Stimulated activated CD4-positive, alpha-beta T cell treated with anti-CD3 and anti-CD28 coated beads, Interleukin-4, amount 100 ng/mL, for 24 hours (primary cell): ENCODE results near the gene P2RY4.
"Not testable (repeated sequence)": the region's sequence is repeated elsewhere in the genome, so short reads cannot be mapped to it uniquely, and the experiment has no call there.

ENCODE experiments used
- DNase-seq: peaks from one replicate; pipeline ENCODE4 v3.0.0-alpha.2; 2020

The P2RY4 gene

DNA sequence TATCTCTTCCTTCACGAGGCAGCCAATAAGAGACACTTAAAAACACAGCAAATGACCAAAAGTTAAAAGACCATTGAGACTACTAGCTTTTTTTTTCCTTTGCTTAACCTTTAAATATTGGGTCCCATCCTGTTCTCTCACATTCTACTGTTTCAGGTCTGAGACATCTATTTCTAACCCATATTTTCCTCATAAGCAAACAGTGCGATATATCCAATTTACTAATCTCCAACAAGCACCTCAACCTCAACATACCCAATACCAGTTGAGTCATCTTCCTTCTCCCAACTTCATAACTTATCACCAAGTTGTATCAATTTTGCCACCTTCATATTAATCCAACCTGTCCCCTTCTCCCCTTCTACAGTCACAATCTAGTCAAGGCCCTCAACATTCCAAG is 18.5 kb downstream of the P2RY4 start:
- no peak for DNase-seq

DNA sequence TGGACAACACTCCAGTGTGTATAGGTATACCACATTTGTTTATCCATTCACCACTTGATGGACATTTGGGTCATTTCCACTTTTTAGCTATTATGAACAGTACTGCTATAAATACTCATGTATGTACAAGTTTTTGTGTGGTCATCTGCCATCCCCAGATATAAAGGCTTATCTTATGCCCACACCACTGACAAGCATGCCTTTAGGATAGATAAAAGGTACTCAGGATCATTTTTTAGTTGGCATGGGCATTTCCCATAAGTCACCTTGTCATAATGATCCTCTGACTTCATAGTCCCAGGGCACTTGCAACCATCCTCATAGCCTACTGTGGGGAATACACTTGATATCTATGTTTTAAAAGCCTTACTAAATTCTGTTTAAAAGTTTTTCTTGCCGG is 19.3 kb downstream of the P2RY4 start:
- DNase-seq: no peak

DNA sequence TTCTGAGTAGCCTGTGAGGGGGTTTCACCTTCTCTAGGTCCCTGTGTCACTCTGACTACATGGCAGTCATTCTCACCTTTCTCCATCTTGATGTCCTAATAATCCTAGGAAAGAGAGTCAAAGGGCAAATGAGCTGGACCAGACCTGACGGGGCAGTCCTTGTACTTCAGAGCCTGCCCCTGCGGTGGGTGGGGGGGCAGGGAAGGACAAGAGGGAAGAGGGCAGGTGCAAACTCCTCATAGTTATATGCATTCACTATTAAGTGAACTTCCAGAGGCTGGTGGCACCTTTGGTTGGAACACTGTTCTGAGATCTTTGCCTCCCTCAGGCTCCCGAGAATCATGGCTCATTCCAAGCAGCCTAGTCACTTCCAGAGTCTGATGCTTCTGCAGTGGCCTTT is 25.6 kb downstream of the P2RY4 start, which contains the start of gene AWAT1:
Gene AWAT1, plus strand, starts transcription at position 301 of the 400 bp plus-strand sequence. Its CDS starts 41 bp downstream, at position 342.
- no peak for DNase-seq

DNA sequence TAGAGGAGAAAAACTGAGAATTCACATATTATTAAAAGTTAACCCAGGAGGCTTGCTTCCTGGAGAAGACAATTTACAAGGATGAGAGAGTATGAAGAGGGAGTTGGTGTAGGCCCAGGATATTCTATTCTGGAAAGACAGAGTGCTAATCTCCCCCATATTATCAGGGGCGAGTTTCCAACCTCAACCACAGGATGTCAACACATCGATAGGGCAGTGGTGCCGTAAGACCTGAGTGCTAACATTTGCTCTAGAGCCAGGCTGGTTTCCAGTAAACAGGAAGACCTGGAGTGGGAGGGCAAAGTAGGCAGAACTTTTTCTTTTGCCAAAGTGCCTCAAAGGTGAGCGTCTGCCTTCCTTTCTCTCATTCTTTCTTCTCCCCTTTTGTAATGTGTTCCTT is 28.3 kb downstream of the P2RY4 start:
- no peak for DNase-seq

DNA sequence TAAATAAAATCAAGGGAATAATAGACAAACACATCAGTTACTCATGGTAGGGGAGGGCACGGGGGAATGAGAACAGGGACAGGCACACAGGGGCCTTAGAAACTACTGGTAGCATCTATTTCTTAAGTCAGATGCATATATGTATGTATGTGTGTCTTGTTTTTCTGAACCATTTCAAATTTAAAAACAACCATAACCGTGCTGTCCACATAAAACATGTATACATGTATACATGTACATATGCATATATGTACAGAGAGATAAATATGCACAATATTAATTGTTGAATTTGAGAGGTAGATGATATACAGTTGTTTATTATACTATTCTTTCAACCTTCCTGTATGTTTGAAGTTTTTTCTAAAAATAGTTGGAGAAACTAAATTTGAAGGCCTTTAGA is 33.3 kb downstream of the P2RY4 start:
- DNase-seq: no peak

DNA sequence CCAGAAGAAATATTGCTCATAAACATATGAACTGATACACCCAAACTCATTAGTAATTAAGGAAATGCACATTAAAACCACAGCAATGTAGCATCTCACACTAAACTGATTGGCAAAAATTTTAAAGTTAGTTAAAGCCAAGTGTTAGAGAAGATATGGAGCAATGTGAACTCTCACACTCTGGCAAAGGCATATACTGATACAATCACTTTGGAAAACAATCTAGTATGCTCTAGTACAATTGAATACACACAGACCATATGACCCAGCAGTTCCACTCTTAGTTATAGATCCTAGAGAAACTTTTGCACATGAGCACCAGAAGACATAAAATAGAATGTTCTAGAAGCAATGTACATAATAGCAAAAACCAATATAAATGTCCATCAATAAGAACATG is 34.0 kb downstream of the P2RY4 start:
- no peak for DNase-seq

DNA sequence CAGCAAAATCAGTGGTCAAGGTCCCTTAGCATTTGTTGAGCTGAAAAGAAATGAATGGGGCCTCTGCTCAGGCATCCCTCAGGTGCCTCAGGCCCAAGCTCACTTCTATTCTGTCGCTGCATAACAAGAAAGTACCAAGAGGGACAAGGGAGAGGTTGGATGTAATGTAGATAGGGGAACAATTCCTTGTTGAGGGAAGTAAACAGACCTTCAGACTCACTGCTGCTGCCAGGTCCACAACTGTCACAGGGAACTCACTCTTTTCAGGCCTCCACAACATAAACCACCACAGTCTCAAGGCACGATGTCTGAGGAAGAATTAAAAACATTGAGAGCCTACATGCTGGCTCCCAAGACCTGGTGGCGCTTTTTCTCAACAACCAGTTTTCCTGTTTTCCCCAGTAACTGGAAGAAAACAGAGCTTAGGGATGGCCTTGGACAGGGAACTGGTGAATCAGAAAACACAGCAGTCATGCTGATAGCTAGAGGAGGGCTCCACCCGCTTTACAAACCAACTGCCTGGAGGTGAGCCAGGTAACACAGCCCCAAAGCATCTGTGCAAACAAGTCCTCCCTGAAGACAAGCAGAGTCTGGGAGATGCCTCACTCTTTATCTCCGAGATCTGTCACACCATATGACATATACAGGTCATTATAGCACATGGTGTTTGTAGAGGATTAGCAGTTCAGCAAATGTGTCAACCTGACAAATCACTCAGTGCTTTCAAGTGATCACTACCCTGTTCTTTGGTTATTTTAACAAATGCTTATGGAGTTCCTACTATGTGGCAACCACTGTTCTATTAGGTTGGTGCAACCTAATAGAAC is 39.9 kb downstream of the P2RY4 start:
- no peak for DNase-seq

DNA sequence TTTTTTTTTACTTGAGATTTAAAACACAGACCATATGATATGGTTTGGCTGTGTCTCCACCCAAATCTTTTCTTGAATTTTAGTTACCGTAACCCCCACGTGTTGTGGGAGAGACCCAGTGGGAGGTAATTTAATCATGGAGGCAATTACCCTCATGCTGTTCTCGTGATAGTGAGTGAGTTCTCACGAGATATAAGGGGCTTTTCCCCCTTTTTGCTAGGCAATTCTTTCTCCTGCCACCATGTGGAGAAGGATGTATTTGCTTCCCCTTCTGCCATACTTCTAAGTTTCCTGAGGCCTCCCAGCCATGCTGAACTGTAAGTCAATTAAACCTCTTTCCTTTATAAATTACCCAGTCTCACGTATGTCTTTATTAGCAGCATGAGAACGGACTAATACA is 50.4 kb downstream of the P2RY4 start:
- not testable (repeated sequence) for DNase-seq

DNA sequence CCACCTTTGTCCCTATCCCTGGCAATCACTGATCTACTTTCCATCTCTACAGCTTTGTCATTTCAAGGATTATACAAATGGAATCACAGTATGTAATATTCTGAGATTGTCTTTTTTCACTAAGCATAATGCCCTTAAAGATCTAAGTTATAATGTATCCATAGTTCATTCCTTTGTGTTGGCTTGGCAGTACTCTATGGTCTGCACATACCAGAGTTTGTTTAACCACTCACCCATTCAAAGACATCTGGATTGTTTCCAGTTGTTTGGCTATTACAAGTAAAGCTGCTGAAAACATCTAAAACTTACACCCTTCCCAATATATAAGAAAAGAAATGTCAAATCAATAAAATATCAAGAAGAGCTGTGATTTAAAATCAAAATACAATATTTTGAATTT is 51.5 kb downstream of the P2RY4 start:
- DNase-seq: no peak
